Thoracic aorta (tissue), 2 donors: ENCODE results near the gene KIF23. TPM values are rescaled to one million over a fixed set of nuclear protein-coding genes. Genes with fewer than 3 reads are reported as not detected.

Experiments
- ATAC-seq: fragments of 150-250 bp; one replicate; pipeline ENCODE4 v1.8.0; 2017; ENCODE audit warnings: low read depth; ENCODE audit not compliant: insufficient number of reproducible peaks, low FRiP score
- DNase-seq: peaks from one replicate; pipeline ENCODE4 v3.0.0-alpha.2; 2020; ENCODE audit warnings: low spot score
- H3K27ac ChIP-seq, 2 donors: fragments of 200-600 bp; sonication (generic); 1 replicate in 1 of 2; 2 replicates in 1 of 2; pipeline ENCODE4 v1.5.1; 2016; ENCODE audit warnings: mild to moderate bottlenecking in 2 of 2, moderate library complexity in 2 of 2
- H3K27me3 ChIP-seq: fragments of 200-600 bp; sonication (generic); replicated peaks from 2 replicates; pipeline ENCODE4 v1.6.0; 2016; ENCODE audit warnings: mild to moderate bottlenecking; ENCODE audit not compliant: insufficient read depth
- H3K36me3 ChIP-seq: fragments of 200-600 bp; sonication (generic); one replicate; pipeline ENCODE4 v1.5.1; 2016
- H3K4me1 ChIP-seq, 2 donors: fragments of 200-600 bp; sonication (generic); 1 replicate in 1 of 2; 2 replicates in 1 of 2; pipeline versions ENCODE4 v1.5.1 to v1.6.0; 2016; ENCODE audit warnings: low read depth in 2 of 2, mild to moderate bottlenecking in 1 of 2; ENCODE audit not compliant: control insufficient read depth in 1 of 2
- H3K4me3 ChIP-seq: fragments of 200-600 bp; sonication (generic); 2 replicates; pipeline ENCODE4 v1.5.1; 2016; ENCODE audit warnings: mild to moderate bottlenecking
- H3K9me3 ChIP-seq: fragments of 200-600 bp; sonication (generic); 2 replicates; pipeline ENCODE4 v1.5.1; 2016
- total RNA-seq, 2 donors: library from RNA; depleted of rRNA; stranded (reverse); fragments of >200 nt; gene quantifications; one replicate each; pipeline versions ENCODE4 v1.1.0 to v1.2.3, GENCODE V29; 2016
- TF ChIP-seq, protein P1 (sequence below): fragments of 200-600 bp; sonication (generic); IDR thresholded peaks from one replicate; pipeline ENCODE4 v1.5.1; 2019; ENCODE audit warnings: antibody characterized with exemption

The KIF23 gene
- total RNA-seq, 2 donors from 2014 or later, result 9.8 to 20.6 TPM

DNA sequence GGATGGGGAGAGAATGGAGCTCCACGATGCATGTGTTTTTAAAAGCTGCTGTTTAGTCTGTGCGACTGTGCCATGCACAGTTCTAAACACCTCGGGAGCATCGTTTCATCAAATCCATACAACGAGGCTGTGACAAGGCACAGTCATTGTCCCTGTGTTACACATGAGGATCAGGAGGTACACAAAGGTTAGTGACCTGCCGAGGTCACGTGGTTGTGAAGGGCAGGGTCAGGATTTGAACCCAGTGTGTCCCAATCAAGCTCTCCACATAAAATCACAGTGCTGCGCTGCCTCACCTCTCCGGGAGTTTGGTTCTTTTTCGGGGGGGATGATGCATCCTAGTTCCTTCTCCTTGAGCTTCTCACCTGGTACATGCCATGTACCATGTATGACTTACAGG is 18.7 kb upstream of the KIF23 start:
- no peaks in the 10 kb centered on the region for H3K36me3 ChIP-seq
- H3K4me3 ChIP-seq, result no peak overlapping the region
- H3K27me3 ChIP-seq, result no peaks in the 10 kb centered on the region
- H3K9me3 ChIP-seq, result no peaks in the 10 kb centered on the region
- ATAC-seq, result no peak
- TF ChIP-seq, protein P1, sequence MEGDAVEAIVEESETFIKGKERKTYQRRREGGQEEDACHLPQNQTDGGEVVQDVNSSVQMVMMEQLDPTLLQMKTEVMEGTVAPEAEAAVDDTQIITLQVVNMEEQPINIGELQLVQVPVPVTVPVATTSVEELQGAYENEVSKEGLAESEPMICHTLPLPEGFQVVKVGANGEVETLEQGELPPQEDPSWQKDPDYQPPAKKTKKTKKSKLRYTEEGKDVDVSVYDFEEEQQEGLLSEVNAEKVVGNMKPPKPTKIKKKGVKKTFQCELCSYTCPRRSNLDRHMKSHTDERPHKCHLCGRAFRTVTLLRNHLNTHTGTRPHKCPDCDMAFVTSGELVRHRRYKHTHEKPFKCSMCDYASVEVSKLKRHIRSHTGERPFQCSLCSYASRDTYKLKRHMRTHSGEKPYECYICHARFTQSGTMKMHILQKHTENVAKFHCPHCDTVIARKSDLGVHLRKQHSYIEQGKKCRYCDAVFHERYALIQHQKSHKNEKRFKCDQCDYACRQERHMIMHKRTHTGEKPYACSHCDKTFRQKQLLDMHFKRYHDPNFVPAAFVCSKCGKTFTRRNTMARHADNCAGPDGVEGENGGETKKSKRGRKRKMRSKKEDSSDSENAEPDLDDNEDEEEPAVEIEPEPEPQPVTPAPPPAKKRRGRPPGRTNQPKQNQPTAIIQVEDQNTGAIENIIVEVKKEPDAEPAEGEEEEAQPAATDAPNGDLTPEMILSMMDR, result no peak
- no peak overlapping the region for H3K27ac ChIP-seq
- peaks cover 3 to 10% of the 10 kb centered on the region in 2 donors for H3K4me1 ChIP-seq
- DNase-seq, result no peak

DNA sequence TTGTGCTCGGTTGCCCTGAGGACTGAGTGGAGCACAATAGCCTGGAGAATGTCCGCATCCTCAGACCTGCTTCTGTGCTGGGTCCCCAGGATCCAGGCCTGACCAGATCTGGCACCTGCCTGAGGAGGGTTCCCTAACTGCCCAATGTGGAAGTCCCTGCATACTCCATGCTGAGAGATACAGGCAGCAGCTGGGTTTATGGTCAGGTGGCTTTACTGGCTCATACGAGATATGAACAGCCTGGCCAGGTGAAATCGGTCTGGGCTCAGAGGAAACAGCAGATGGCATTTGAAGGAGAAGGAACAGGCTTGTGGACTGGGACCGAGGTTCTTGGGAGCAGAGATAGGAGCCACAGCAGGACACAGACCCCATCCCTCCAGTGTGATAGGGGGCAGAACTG is 18.2 kb upstream of the KIF23 start:
- TF ChIP-seq, protein P1, result no peak
- DNase-seq, result no peak
- H3K4me1 ChIP-seq, result peaks cover 3 to 10% of the 10 kb centered on the region in 2 donors
- H3K4me3 ChIP-seq, result no peak overlapping the region
- H3K9me3 ChIP-seq, result no peaks in the 10 kb centered on the region
- no peaks in the 10 kb centered on the region for H3K27me3 ChIP-seq
- H3K36me3 ChIP-seq, result no peaks in the 10 kb centered on the region
- no peak overlapping the region for H3K27ac ChIP-seq
- ATAC-seq, result no peak

DNA sequence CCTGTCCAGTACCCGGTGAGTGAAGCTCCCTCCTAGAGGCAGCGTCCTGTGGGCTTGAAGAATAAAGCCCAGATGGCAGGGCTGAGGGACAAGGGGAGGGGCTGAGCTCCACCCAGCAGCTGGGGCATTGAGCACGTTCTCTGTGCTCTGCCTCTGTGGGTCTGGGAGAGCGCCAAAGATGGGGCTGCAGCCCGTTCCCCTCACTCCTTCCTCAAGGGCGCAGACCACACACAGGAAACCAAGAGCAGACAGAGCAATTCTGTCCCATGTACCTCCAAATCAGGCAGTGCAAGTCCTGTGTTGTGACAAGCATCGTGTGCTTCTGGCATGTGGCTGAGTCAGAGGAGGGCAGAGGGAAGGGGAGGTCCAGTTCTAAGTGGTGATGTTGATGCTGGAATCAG is 15.7 kb upstream of the KIF23 start:
- Histone ChIP-seq H3K27ac (no peak overlapping the region), H3K27me3 (no peaks in the 10 kb centered on the region), H3K4me3 (no peak overlapping the region), H3K36me3 (no peaks in the 10 kb centered on the region), H3K9me3 (no peaks in the 10 kb centered on the region), H3K4me1 (peaks cover 3 to 10% of the 10 kb centered on the region in 2 donors)
- ATAC-seq, result no peak
- TF ChIP-seq, protein P1, result no peak
- DNase-seq, result no peak

DNA sequence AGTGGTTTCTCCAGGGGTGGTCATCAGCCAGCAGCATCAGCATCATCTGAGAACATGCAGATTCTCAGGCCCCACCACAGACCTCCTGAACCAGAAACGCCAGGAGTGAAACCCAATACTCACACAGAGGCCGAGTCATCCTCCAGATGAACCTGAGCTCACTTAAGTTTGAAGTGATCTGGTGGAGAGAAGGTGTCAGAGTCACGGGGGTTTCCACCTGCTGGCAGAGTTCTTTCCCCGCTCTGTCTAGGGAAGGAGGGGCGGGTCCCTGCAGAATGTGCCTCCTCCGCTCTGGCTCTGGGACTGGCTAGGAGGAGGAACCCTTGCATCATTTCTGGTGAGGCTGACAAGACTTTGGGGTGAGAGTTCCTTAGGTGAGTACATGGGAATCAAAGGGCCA is 13.3 kb upstream of the KIF23 start:
- no peak overlapping the region for H3K27ac ChIP-seq
- H3K36me3 ChIP-seq, result no peaks in the 10 kb centered on the region
- ATAC-seq (no peak), DNase-seq (no peak)
- H3K4me1 ChIP-seq, result no peaks in the 10 kb centered on the region
- TF ChIP-seq, protein P1, result no peak
- H3K9me3 ChIP-seq, result no peaks in the 10 kb centered on the region
- no peak overlapping the region for H3K4me3 ChIP-seq
- H3K27me3 ChIP-seq, result no peaks in the 10 kb centered on the region

DNA sequence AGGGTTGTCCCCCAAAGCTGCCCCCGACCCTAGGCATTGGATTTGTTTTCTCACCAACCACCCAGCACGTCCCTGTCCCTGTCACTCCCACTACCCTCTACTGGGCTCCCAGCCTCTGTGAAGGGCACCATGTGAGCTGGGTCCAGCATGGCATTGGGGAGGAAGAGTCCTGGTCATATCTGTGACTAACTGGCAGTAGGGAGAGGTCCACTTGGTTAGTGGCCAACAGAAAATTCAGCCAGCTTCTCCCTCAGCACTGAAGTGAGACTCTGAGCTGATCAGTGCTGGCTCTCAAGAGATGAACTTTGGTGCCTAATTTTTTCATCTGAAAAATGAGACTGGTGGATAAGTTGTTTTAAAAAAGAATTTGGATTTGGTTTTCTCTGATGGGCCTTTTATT is 11.3 kb upstream of the KIF23 start:
- no peaks in the 10 kb centered on the region for H3K36me3 ChIP-seq
- no peak for DNase-seq
- no peak overlapping the region for H3K27ac ChIP-seq
- H3K9me3 ChIP-seq, result no peaks in the 10 kb centered on the region
- TF ChIP-seq, protein P1, result no peak
- H3K4me3 ChIP-seq, result no peak overlapping the region
- no peaks in the 10 kb centered on the region for H3K4me1 ChIP-seq
- H3K27me3 ChIP-seq, result no peaks in the 10 kb centered on the region
- ATAC-seq, result no peak
